ENCODE measurements around the gene CDC25B. TPM values are rescaled to one million over a fixed set of nuclear protein-coding genes. Genes with fewer than 3 reads are reported as not detected.
"Not testable (repeated sequence)": the region's sequence is repeated elsewhere in the genome, so short reads cannot be mapped to it uniquely, and the experiment has no call there.

Gene CDC25B
- total RNA-seq, 1 experiment from 2014 or later, result 13.9 TPM

DNA sequence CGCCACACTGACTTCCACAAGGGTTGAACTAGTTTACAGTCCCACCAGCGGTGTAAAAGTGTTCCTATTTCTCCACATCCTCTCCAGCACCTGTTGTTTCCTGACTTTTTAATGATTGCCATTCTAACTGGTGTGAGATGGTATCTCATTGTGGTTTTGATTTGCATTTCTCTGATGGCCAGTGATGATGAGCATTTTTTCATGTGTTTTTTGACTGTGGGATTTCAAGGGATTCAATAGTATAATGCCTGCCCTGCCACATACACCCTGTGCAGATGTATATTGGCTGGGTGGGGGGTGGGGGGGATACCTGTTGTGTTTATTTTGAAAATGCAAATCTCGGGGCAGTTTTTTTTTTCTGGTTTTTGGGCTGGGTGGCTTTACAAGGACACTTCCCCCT lies 1.9 kb upstream of the CDC25B start:
- not testable (repeated sequence) for DNase-seq, H3K9me3 ChIP-seq
- peaks cover 13% of the 10 kb centered on the region for H3K36me3 ChIP-seq

DNA sequence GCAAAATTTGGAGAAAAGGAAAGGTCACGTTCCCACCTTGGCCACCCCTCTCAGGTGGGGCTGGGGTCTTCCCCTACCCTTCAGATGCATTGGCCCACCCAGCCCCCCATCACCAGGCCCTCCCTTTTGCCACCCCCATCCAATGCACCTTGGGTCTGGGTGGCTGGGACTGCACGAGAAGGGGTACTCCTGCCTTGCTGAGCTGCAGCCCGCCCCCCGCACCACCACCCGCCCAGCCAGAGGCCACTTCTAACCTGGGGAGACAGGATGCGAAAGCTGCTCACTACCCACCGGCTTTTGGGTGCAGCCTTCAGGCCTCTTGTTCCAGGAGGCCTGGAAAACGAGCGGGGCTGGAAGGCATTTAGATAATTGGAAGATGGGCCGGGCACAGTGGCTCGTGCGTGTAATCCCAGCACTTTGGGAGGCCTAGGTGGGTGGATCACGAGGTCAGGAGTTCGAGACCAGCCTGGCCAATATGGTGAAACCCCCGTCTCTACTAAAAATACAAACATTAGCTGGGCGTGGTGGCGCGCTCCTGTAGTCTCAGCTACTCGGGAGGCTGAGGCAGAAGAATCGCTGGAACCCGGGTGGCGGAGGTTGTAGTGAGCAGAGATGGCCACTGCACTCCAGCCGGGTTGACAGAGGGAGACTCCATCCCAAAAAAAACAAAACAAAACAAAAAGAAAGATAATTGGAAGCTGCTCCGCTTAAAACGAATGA lies 1.2 kb upstream of the CDC25B start:
- peak overlapping the region; percentile 70 for H3K4me3 ChIP-seq
- H3K27me3 ChIP-seq, result no peaks in the 10 kb centered on the region
- no peaks in the 10 kb centered on the region for H3K9me3 ChIP-seq
- no peak for DNase-seq
- H3K36me3 ChIP-seq, result peaks cover 15% of the 10 kb centered on the region

More for the DNA sequence above, 1.9 kb upstream of the CDC25B start:
- H3K4me3 ChIP-seq, H3K27me3 ChIP-seq: not testable (repeated sequence)

DNA sequence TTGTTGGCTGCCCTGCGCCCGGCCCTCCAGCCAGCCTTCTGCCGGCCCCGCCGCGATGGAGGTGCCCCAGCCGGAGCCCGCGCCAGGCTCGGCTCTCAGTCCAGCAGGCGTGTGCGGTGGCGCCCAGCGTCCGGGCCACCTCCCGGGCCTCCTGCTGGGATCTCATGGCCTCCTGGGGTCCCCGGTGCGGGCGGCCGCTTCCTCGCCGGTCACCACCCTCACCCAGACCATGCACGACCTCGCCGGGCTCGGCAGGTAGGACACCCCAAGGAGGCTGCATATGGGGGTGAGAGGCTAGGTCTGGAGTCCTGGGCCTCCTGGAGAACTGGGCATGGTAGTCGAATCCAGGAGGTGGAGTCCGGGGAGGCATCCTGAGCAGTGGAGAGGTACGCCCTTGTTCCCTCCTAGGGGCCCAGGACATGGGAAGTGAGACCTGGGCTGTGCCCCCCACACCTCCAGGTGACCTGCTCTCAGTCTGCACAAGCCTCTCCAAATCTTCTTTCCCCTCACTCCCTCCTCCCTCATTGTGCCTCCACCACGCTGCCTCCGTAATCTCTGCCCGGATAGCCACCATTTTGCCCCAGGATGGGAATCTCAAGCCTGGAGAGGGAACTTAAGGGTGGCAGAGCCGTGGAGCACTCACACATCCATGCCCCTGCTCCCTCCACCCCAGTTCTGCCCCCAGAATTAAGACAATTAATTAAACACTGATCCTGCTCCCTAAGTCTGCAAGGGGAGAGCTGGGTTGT lies 541 bp downstream of the CDC25B start:
- Histone ChIP-seq H3K4me3 (peak overlapping the region; percentile 70), H3K27me3 (no peaks in the 10 kb centered on the region), H3K36me3 (peaks cover 27% of the 10 kb centered on the region), H3K9me3 (no peaks in the 10 kb centered on the region)
- DNase-seq, result no peak

DNA sequence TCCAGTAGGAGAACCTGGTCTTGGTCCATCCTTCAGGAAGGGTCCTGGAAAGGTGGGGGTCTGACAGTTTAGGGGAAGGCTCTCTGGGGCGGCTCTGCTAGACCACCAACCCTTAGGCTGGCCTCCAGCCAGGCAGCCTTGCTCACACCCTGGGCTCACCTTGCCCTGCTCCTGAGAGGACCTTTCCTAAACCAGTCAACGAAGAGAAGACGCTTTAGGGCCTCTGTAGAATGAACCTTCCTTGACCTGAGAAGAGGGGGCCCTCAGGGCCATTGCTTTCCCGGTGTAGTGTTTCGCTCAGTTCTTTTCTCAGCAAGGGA lies 1.1 kb downstream of the CDC25B start:
- DNase-seq, result no peak
- Histone ChIP-seq H3K36me3 (peaks cover 30% of the 10 kb centered on the region), H3K9me3 (no peaks in the 10 kb centered on the region), H3K4me3 (peak overlapping the region; percentile 70), H3K27me3 (no peaks in the 10 kb centered on the region)

DNA sequence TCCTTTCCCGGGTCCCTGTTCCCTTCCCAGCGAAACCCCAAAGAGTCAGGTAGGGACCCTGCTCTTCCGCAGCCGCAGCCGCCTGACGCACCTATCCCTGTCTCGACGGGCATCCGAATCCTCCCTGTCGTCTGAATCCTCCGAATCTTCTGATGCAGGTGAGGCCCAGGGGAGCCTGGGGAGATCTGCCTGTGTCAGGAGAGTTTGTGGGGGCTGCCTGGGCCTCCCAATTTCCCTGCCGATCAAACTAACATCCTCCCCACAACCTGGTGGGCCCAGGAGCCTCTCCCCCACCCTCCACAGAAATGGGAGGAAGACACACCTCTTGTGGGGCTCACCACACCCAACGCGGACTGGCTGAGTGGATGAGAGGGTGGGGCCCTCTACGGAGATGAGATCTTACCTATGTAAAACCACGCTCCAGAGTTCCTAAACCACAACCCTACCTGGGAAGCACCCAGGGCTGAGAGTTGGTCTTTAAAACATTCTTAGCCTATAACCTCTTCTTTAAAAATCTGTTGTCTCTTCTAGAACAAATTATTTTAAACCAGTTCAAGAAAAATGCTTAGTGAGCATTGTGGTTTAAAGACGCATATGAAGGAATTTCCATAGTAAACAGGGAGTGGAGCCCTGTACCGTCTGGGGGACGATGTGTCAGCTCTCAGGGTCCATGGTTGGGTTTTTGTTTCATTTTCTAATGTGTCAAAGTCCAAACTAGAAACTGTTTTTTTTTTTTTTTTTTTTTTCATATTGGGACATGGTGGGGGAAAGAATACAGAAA lies 1.7 kb downstream of the CDC25B start:
- DNase-seq, result no peak

DNA sequence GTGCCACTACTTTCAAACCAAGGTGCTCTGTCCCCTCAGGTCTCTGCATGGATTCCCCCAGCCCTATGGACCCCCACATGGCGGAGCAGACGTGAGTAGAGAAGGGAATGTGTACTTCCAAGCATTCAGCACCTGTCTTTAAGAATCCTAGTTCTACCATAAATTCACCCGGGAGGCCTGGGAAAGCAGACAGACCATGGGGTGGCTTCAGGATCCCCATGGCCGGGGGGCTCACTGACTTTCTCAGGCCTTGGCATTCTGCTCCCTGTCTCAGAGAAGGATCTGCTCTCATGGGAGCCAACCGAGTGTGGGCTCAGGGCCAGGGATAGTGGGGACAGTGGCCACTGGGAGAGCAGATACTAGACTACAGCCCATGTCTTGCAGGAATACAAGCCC lies 2.3 kb downstream of the CDC25B start:
- DNase-seq, result no peak

More for the DNA sequence above, 1.7 kb downstream of the CDC25B start:
- H3K4me3 ChIP-seq, result peak overlapping the region; percentile 70
- no peaks in the 10 kb centered on the region for H3K9me3 ChIP-seq
- peaks cover 32% of the 10 kb centered on the region for H3K36me3 ChIP-seq
- no peaks in the 10 kb centered on the region for H3K27me3 ChIP-seq

DNA sequence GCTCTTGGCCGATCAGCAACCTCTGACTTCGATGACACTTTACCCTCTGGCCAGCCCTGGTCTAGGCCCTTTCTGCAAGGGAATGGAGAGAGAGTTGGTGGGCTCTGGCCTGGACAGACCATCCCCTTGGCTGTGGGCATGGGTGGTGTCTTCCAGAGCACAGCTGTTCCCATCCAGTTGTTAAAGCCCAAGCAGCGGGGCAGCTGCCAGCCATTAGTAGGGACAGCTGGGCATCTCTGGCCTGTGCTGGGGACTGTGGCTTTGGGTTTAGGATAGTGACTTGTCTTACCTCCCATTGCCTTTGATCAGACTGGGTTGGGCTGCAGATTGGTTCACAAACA lies 2.8 kb downstream of the CDC25B start:
- Histone ChIP-seq H3K27me3 (no peaks in the 10 kb centered on the region), H3K36me3 (peaks cover 38% of the 10 kb centered on the region), H3K4me3 (no peak overlapping the region), H3K9me3 (no peaks in the 10 kb centered on the region)
- no peak for DNase-seq

More for the DNA sequence above, 2.3 kb downstream of the CDC25B start:
- Histone ChIP-seq H3K36me3 (peaks cover 34% of the 10 kb centered on the region), H3K4me3 (no peak overlapping the region), H3K27me3 (no peaks in the 10 kb centered on the region), H3K9me3 (no peaks in the 10 kb centered on the region)

DNA sequence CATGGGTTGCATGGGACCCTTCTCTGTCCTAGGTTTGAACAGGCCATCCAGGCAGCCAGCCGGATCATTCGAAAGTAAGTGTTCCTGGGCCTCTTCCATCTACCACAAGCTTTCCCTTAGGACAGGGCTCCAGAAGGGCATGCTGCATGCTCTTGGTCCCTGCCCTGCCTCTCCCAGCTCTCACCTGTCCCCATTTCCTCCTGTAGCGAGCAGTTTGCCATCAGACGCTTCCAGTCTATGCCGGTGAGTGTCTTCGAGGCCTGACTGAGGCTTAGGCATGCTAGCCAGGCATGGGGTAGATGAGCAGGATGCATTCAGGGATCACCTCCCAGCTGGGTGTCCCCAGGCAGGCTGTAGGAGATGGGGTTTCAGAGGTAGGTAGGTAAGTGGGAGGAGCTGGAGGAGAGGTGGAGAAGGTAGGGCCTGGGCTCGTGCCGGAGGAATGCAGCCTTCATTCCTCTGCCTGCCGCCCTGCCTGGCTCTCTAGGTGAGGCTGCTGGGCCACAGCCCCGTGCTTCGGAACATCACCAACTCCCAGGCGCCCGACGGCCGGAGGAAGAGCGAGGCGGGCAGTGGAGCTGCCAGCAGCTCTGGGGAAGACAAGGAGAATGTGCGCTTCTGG lies 4.3 kb downstream of the CDC25B start:
- peaks cover 45% of the 10 kb centered on the region for H3K36me3 ChIP-seq
- H3K9me3 ChIP-seq, result no peaks in the 10 kb centered on the region
- no peak overlapping the region for H3K4me3 ChIP-seq
- H3K27me3 ChIP-seq, result no peaks in the 10 kb centered on the region
- no peak for DNase-seq

DNA sequence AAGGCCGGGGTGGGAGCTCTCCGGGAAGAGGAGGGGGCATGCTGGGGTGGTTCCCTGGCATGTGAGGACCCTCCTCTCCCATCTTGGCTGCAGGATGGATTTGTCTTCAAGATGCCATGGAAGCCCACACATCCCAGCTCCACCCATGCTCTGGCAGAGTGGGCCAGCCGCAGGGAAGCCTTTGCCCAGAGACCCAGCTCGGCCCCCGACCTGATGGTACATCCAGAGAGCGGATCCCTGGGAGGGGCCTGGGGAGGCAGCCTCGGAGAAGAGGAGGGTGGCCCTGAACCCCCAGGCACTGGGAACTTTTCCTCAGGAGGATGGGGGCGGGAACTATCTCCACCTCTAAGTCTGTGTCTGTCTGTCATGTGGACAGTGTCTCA lies 4.8 kb downstream of the CDC25B start:
- no peak for DNase-seq
- no peaks in the 10 kb centered on the region for H3K9me3 ChIP-seq
- no peak overlapping the region for H3K4me3 ChIP-seq
- H3K27me3 ChIP-seq, result no peaks in the 10 kb centered on the region
- peaks cover 50% of the 10 kb centered on the region for H3K36me3 ChIP-seq

DNA sequence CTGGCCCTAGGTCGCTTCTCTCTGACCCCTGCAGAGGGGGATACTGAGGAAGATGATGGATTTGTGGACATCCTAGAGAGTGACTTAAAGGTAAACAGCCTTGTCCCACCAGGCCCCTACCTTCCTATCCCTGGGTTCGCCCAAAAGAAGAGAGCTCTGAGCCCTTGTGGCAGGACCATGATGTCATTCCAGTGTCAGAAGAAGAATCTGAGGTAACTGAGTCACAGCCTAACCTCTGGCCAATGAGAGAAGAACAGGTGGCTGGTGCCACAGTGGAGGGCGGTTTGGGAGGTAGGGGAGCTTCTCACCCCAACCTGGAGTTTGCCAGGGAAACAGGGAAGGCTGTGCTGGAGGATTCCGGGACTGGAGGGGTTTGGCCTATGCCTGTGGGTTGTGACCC lies 5.2 kb downstream of the CDC25B start:
- DNase-seq, result no peak
- Histone ChIP-seq H3K36me3 (peaks cover 54% of the 10 kb centered on the region), H3K4me3 (no peak overlapping the region), H3K9me3 (no peaks in the 10 kb centered on the region), H3K27me3 (no peaks in the 10 kb centered on the region)

DNA sequence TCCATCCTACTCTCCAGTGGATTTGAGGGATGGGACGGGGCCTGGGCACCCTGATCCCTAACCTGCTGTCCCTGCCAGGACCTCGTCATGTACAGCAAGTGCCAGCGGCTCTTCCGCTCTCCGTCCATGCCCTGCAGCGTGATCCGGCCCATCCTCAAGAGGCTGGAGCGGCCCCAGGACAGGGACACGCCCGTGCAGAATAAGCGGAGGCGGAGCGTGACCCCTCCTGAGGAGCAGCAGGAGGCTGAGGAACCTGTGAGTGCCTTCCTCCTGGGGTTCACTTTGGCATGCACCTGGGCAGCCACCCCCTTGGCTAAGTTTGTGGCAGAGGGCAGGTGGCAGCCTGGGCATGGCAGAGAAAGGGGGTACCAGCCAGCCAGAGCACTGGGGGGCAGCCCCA lies 5.7 kb downstream of the CDC25B start:
- Histone ChIP-seq H3K4me3 (no peak overlapping the region), H3K27me3 (no peaks in the 10 kb centered on the region), H3K9me3 (no peaks in the 10 kb centered on the region), H3K36me3 (peaks cover 56% of the 10 kb centered on the region)
- DNase-seq, result no peak

DNA sequence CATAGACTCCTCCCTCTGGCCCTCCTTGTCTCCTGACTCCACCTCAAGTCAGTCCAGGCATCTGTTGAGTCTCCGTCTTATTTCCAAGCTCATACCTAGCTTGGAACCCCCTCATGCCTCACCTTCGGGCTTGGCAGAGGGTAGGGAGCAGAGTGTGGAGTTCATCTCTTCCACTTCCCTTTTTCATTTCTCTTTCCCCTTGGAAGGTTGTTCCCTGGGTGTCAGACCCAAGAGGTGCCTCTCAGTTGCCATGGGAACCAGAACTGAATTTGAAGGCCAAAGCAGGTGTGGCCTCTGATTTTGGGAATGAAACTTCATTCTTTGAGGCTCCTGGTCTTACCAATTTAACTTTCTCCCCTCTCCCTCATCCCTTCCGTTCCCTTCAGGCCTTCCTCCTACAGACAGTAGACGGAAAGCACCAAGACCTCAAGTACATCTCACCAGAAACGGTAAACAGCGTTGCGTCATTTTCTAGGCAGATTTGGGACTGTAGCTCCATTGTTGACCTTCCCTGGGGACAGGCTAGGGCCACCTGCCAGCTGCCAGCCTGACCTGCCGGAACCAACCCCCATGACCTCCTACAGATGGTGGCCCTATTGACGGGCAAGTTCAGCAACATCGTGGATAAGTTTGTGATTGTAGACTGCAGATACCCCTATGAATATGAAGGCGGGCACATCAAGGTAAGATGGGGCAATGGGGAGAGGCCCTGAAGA lies 6.6 kb downstream of the CDC25B start:
- H3K27me3 ChIP-seq, result no peaks in the 10 kb centered on the region
- no peak overlapping the region for H3K4me3 ChIP-seq
- DNase-seq, result no peak
- no peaks in the 10 kb centered on the region for H3K9me3 ChIP-seq
- H3K36me3 ChIP-seq, result peaks cover 53% of the 10 kb centered on the region

DNA sequence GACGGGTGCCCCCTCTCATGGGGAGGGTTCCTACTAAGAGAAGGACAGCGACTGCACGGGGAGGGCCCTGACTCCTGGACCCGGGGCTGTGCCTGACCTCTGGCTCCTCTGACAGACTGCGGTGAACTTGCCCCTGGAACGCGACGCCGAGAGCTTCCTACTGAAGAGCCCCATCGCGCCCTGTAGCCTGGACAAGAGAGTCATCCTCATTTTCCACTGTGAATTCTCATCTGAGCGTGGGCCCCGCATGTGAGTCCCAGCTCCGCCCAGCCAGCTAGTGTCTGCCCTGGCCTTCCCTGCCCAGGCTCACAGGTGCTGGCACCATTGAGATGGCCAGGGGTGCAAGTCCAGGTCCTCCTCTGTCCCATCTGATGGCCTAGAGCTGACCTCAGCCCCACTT lies 7.2 kb downstream of the CDC25B start:
- H3K9me3 ChIP-seq, result no peaks in the 10 kb centered on the region
- H3K36me3 ChIP-seq, result peaks cover 51% of the 10 kb centered on the region
- H3K27me3 ChIP-seq, result no peaks in the 10 kb centered on the region
- DNase-seq, result no peak
- H3K4me3 ChIP-seq, result no peak overlapping the region

DNA sequence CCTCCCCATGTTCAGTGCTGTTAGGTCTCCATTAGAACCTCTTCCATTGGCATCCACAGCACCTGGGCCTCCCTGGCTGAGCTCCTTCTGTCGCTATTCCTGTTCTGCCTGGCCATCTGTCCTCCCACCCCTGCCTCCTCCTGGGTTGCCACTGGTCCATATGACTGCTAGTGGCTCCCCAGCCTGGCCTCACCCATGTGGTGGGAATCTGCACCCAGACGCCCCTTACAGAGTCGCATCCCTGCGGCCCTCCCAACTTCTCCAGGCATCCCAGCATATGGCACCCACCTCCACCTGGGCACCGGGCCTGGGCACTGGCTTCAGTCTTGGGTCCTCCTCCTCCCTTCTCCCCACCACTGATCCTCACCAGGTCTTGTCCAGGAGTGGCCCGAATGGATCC lies 7.7 kb downstream of the CDC25B start:
- no peaks in the 10 kb centered on the region for H3K27me3 ChIP-seq
- no peak for DNase-seq
- no peak overlapping the region for H3K4me3 ChIP-seq
- H3K36me3 ChIP-seq, result peaks cover 46% of the 10 kb centered on the region
- H3K9me3 ChIP-seq, result no peaks in the 10 kb centered on the region

DNA sequence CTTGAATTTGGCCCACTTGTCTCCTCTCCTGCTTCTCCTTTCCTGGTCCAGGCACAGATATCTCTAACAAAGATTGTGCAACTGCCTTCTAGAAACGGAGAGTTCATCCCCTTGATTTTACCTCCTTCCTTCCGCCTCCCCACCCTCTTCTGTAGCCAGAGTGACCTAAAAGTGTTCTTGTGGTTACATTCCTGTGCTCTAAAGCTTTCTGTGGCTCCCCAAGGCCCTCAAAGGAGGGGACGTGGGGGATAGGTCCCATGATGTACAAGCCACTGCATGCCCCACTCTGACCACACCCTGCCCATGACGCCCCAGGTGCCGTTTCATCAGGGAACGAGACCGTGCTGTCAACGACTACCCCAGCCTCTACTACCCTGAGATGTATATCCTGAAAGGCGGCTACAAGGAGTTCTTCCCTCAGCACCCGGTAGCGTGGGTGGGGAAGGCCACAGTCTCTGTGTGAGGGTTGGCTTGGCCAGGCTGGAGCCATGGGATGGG lies 8.2 kb downstream of the CDC25B start:
- Histone ChIP-seq H3K36me3 (peaks cover 41% of the 10 kb centered on the region), H3K9me3 (no peaks in the 10 kb centered on the region), H3K4me3 (no peak overlapping the region), H3K27me3 (no peaks in the 10 kb centered on the region)
- no peak for DNase-seq

DNA sequence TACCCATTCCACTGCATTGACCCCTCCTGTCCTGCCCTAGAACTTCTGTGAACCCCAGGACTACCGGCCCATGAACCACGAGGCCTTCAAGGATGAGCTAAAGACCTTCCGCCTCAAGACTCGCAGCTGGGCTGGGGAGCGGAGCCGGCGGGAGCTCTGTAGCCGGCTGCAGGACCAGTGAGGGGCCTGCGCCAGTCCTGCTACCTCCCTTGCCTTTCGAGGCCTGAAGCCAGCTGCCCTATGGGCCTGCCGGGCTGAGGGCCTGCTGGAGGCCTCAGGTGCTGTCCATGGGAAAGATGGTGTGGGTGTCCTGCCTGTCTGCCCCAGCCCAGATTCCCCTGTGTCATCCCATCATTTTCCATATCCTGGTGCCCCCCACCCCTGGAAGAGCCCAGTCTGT lies 8.7 kb downstream of the CDC25B start:
- Histone ChIP-seq H3K4me3 (no peak overlapping the region), H3K27me3 (no peaks in the 10 kb centered on the region), H3K36me3 (peaks cover 41% of the 10 kb centered on the region), H3K9me3 (no peaks in the 10 kb centered on the region)
- no peak for DNase-seq

Data from MG63 (cell line).